GM23338 (cell line): Measurements from ENCODE around the gene FBN2.
"Not testable (repeated sequence)": the region's sequence is repeated elsewhere in the genome, so short reads cannot be mapped to it uniquely, and the experiment has no call there.

Experiments used
- POLR2AphosphoS5 ChIP-seq: IDR thresholded peaks from 2 replicates; pipeline ENCODE4 v1.6.1; 2016; ENCODE audit warnings: antibody characterized with exemption, low read depth
- TF ChIP-seq, protein P1 (sequence below): IDR thresholded peaks from one replicate; pipeline ENCODE4 v1.6.1; 2018; ENCODE audit warnings: antibody characterized with exemption; ENCODE audit not compliant: unreplicated experiment
- TF ChIP-seq, protein P2 (sequence below), 2 experiments: fragments of 200-600 bp in 1 of 2; sonication (generic) in 1 of 2; conservative IDR thresholded peaks; 2 replicates each; pipeline versions ENCODE4 v1.5.1 to v1.6.1; 2016 to 2017; ENCODE audit warnings: antibody characterized with exemption in 2 of 2, low read depth in 2 of 2, mild to moderate bottlenecking in 2 of 2, moderate library complexity in 1 of 2

GRCh38 chr5:128447224-128447623 is 90.8 kb downstream of the FBN2 start:
- TF ChIP-seq, protein P1, sequence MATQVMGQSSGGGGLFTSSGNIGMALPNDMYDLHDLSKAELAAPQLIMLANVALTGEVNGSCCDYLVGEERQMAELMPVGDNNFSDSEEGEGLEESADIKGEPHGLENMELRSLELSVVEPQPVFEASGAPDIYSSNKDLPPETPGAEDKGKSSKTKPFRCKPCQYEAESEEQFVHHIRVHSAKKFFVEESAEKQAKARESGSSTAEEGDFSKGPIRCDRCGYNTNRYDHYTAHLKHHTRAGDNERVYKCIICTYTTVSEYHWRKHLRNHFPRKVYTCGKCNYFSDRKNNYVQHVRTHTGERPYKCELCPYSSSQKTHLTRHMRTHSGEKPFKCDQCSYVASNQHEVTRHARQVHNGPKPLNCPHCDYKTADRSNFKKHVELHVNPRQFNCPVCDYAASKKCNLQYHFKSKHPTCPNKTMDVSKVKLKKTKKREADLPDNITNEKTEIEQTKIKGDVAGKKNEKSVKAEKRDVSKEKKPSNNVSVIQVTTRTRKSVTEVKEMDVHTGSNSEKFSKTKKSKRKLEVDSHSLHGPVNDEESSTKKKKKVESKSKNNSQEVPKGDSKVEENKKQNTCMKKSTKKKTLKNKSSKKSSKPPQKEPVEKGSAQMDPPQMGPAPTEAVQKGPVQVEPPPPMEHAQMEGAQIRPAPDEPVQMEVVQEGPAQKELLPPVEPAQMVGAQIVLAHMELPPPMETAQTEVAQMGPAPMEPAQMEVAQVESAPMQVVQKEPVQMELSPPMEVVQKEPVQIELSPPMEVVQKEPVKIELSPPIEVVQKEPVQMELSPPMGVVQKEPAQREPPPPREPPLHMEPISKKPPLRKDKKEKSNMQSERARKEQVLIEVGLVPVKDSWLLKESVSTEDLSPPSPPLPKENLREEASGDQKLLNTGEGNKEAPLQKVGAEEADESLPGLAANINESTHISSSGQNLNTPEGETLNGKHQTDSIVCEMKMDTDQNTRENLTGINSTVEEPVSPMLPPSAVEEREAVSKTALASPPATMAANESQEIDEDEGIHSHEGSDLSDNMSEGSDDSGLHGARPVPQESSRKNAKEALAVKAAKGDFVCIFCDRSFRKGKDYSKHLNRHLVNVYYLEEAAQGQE = not testable (repeated sequence)
- TF ChIP-seq, protein P2, sequence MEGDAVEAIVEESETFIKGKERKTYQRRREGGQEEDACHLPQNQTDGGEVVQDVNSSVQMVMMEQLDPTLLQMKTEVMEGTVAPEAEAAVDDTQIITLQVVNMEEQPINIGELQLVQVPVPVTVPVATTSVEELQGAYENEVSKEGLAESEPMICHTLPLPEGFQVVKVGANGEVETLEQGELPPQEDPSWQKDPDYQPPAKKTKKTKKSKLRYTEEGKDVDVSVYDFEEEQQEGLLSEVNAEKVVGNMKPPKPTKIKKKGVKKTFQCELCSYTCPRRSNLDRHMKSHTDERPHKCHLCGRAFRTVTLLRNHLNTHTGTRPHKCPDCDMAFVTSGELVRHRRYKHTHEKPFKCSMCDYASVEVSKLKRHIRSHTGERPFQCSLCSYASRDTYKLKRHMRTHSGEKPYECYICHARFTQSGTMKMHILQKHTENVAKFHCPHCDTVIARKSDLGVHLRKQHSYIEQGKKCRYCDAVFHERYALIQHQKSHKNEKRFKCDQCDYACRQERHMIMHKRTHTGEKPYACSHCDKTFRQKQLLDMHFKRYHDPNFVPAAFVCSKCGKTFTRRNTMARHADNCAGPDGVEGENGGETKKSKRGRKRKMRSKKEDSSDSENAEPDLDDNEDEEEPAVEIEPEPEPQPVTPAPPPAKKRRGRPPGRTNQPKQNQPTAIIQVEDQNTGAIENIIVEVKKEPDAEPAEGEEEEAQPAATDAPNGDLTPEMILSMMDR (conservative IDR thresholded peaks at IDR 0.05; ENCODE audit: low read depth in 2 of 2) = not testable (repeated sequence)
- not testable (repeated sequence) for TF ChIP-seq POLR2AphosphoS5
